IPS-18a (cell line): ENCODE data around the gene SPATA16.
"Not testable (repeated sequence)": the region's sequence is repeated elsewhere in the genome, so short reads cannot be mapped to it uniquely, and the experiment has no call there.

ENCODE experiments used
- H3K27ac ChIP-seq: one replicate; pipeline ENCODE4 v1.5.1; 2013; ENCODE audit warnings: low read length
- H3K27me3 ChIP-seq: one replicate; pipeline ENCODE4 v1.6.1; 2013; ENCODE audit warnings: mild to moderate bottlenecking, low read length; ENCODE audit not compliant: control insufficient read depth, insufficient read depth
- H3K36me3 ChIP-seq: one replicate; pipeline ENCODE4 v1.6.1; 2013; ENCODE audit warnings: low read depth, low read length; ENCODE audit not compliant: control insufficient read depth
- H3K4me1 ChIP-seq: one replicate; pipeline ENCODE4 v1.6.1; 2013; ENCODE audit warnings: low read depth, low read length; ENCODE audit not compliant: control insufficient read depth
- H3K4me3 ChIP-seq: one replicate; pipeline ENCODE4 v1.5.1; 2013; ENCODE audit warnings: low read length
- H3K9ac ChIP-seq: one replicate; pipeline ENCODE4 v1.6.1; 2013; ENCODE audit warnings: mild to moderate bottlenecking, low read length, moderate library complexity
- H3K9me3 ChIP-seq: one replicate; pipeline ENCODE4 v1.6.1; 2013; ENCODE audit warnings: low read depth, low read length; ENCODE audit not compliant: control insufficient read depth

The SPATA16 gene

DNA sequence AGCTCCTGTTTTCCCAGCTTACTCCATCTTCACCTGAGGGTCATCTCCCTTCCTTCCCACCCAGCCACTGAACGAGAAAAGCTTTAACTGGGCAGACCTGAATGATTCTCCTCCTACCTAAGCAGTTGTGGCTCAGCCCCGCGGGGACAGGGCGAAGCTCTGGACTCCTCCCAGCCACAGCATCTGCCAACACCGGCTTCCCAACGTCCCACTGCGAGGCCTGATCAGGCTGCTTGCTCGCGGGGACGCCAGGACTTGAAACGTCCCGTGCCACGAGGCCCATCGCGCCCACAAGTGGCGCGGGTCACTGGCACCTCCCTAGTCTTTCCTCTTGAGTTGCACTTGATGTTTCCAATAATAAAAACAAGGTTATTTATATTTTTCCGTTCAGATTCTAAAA is at the start of gene SPATA16:
TSS of gene SPATA16 (minus strand) at position 250 of the 400 bp plus-strand sequence. CDS start 23,504 bp downstream, outside the sequence.
- H3K4me3 ChIP-seq, result no peak within 1 kb of the TSS
- no peak within 1 kb of the TSS for H3K27ac ChIP-seq
- peaks cover 7% of the 10 kb centered on the region for H3K4me1 ChIP-seq
- H3K9me3 ChIP-seq, result no peaks in the 10 kb centered on the region
- H3K27me3 ChIP-seq, result no peaks in the 10 kb centered on the region
- H3K9ac ChIP-seq, result no peak within 1 kb of the TSS
- no peaks in the 10 kb centered on the region for H3K36me3 ChIP-seq

DNA sequence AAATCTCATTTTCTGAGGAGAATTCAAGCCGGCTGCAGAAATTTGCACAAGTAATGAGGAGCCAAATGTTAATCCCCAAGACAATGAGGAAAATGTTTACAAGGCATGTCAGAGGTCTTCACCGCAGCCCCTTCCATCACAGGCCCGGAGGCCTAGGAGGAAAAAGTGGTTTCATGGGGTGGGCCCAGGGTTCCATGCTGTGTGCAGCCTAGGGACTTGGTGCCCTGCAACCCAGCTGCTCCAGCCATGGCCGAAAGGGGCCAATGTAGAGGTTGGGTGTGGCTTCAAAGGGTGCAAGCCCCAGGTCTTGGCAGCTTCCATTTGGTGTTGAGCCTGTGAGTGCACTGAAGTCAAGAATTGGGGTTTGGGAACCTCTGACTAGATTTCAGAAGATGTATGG is 42.0 kb upstream of the SPATA16 start:
- not testable (repeated sequence) for H3K4me3 ChIP-seq, H3K27ac ChIP-seq, H3K27me3 ChIP-seq, H3K4me1 ChIP-seq, H3K9ac ChIP-seq, H3K36me3 ChIP-seq
- H3K9me3 ChIP-seq, result peaks cover 15% of the 10 kb centered on the region

- H3K9me3 ChIP-seq, result no peaks in the 10 kb centered on the region
- H3K27me3 ChIP-seq, result no peaks in the 10 kb centered on the region
- H3K27ac ChIP-seq, result peak overlapping the region; percentile 53
- H3K4me1 ChIP-seq, result peaks cover 21% of the 10 kb centered on the region
- no peaks in the 10 kb centered on the region for H3K36me3 ChIP-seq
- H3K4me3 ChIP-seq, result peak overlapping the region; percentile 35
- H3K9ac ChIP-seq, result peak overlapping the region; percentile 22
Measured at GRCh38 chr3:173173652-173174051, 32.6 kb upstream of the SPATA16 start.

DNA sequence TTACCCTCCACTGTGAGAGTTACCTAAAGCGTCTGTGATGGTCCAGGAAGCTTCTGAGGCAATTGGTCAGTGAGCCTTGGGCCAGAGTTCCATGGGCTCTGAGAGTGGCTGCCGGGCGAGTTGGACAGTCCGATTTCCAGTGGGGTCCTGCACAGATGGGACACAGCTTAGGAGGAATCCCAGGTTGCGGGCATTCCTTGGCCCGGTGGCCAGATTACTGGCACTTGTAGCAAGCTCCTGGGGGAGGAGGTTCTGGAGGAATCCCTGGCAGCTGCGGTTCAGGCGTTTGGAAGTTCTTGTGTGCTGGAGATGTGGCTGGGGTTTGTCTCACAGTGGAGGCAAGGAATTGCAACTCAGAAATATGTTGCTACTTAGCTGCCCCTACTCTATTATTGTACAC is 18.1 kb upstream of the SPATA16 start:
- H3K27ac ChIP-seq, H3K27me3 ChIP-seq, H3K36me3 ChIP-seq, H3K9ac ChIP-seq, H3K4me1 ChIP-seq, H3K9me3 ChIP-seq, H3K4me3 ChIP-seq: not testable (repeated sequence)

DNA sequence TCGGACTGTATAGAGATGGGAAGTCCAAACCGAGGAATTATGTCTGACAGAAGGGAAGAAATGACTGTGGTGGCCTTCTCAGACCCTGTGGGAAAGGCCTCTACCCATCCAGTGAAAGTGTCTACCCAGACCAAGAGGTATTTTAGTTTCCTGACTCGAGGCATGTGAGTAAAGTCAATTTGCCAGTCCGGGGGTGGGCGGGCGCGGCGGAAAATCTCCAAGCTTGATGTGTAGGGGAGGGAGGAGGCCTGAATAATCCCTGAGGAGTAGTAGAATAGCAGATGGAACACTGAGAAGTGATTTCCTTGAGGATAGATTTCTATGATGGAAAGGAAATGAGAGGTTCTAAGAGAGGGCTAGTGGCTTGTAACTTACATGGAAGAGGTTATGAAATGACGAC is 15.5 kb upstream of the SPATA16 start:
- not testable (repeated sequence) for H3K4me3 ChIP-seq, H3K27me3 ChIP-seq, H3K9ac ChIP-seq, H3K36me3 ChIP-seq, H3K27ac ChIP-seq, H3K9me3 ChIP-seq
- H3K4me1 ChIP-seq, result peaks cover 11% of the 10 kb centered on the region

GRCh38 chr3:173153631-173154030 is 12.6 kb upstream of the SPATA16 start:
- no peak overlapping the region for H3K27ac ChIP-seq
- no peak overlapping the region for H3K9ac ChIP-seq
- no peaks in the 10 kb centered on the region for H3K36me3 ChIP-seq
- H3K9me3 ChIP-seq, result no peaks in the 10 kb centered on the region
- no peaks in the 10 kb centered on the region for H3K27me3 ChIP-seq
- H3K4me3 ChIP-seq, result no peak overlapping the region
- peaks cover 11% of the 10 kb centered on the region for H3K4me1 ChIP-seq

- H3K9ac ChIP-seq, result no peak overlapping the region
Measured at GRCh38 chr3:173139420-173139819, 1.6 kb downstream of the SPATA16 start.

DNA sequence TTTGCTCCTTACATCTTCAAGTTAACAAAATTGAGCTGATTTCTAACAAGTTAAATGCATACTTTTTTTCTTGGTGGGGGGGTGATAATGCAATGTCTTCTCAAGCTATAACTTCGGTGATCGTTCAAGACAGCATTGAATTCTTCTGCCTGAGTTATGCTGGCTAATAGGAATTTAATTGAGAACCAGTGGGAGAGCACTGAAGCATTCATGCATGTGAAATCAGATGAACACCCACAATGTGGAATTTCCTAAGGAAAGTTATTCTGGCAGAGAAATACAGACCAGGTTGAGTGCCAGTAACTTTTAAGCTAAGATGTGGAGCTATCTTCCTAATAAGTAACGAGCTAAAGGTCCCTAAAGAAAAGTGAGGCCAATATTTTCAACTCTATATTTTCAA is 3.0 kb downstream of the SPATA16 start:
- Histone ChIP-seq H3K36me3 (no peaks in the 10 kb centered on the region), H3K9me3 (no peaks in the 10 kb centered on the region), H3K27me3 (no peaks in the 10 kb centered on the region), H3K4me1 (peaks cover 7% of the 10 kb centered on the region), H3K27ac (no peak overlapping the region), H3K4me3 (no peak overlapping the region), H3K9ac (no peak overlapping the region)

More at GRCh38 chr3:173139420-173139819, 1.6 kb downstream of the SPATA16 start:
- Histone ChIP-seq H3K9me3 (no peaks in the 10 kb centered on the region), H3K4me1 (peaks cover 7% of the 10 kb centered on the region), H3K27ac (no peak overlapping the region), H3K27me3 (no peaks in the 10 kb centered on the region), H3K36me3 (no peaks in the 10 kb centered on the region), H3K4me3 (no peak overlapping the region)

GRCh38 chr3:173135059-173135458 is 6.0 kb downstream of the SPATA16 start:
- no peak overlapping the region for H3K9ac ChIP-seq

DNA sequence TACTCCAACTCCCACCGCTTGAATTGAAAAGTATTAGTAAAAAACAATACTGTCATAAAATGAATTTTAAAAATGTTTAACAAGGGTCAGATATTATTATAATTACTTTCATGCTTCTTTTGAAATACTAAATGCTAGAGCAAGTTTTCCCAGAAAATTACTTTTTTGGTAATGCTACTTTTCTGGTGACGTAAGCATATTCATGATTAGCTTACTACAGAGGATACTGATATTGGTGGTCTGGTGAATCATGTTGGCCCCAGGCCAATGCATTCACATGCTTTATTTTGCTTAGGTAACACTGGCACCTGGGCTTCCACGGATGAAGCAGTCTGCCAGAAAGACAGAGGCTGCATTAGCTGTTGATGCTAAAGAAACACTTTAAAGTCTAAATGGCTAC is 12.4 kb downstream of the SPATA16 start:
- H3K27me3 ChIP-seq, result no peaks in the 10 kb centered on the region
- no peaks in the 10 kb centered on the region for H3K9me3 ChIP-seq
- H3K36me3 ChIP-seq, result no peaks in the 10 kb centered on the region
- H3K9ac ChIP-seq, result no peak overlapping the region
- no peak overlapping the region for H3K27ac ChIP-seq
- no peak overlapping the region for H3K4me3 ChIP-seq
- H3K4me1 ChIP-seq, result peaks cover 3% of the 10 kb centered on the region

More at GRCh38 chr3:173135059-173135458, 6.0 kb downstream of the SPATA16 start:
- Histone ChIP-seq H3K4me3 (no peak overlapping the region), H3K9me3 (no peaks in the 10 kb centered on the region), H3K36me3 (no peaks in the 10 kb centered on the region), H3K27ac (no peak overlapping the region), H3K4me1 (peaks cover 7% of the 10 kb centered on the region), H3K27me3 (no peaks in the 10 kb centered on the region)

GRCh38 chr3:173111321-173111720 is 29.7 kb downstream of the SPATA16 start:
- H3K9ac ChIP-seq, result no peak overlapping the region
- H3K27me3 ChIP-seq, result no peaks in the 10 kb centered on the region
- H3K4me1 ChIP-seq, result peaks cover 15% of the 10 kb centered on the region
- no peak overlapping the region for H3K4me3 ChIP-seq
- H3K27ac ChIP-seq, result no peak overlapping the region
- H3K36me3 ChIP-seq, result no peaks in the 10 kb centered on the region
- H3K9me3 ChIP-seq, result no peaks in the 10 kb centered on the region

DNA sequence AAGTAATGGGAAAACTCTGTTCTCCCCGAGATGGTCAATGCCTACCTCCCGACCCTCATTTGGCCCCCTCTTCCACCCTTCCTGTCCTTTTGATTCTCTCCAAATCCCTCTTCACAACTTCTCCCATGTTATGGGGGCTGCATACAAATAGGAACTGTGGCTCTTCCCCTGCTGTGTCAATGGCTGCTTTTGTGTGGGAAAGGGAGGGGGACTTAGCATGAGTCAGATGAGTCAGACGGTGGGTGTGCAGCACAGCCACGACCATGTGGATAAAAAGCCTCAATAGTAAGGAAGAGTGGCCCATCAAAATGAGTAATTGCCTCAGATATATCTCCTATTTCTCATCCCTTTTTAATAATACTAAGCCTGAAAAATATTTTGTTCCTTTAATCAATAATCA is 31.9 kb downstream of the SPATA16 start:
- Histone ChIP-seq H3K27me3 (no peaks in the 10 kb centered on the region), H3K9ac (no peak overlapping the region), H3K4me3 (no peak overlapping the region), H3K4me1 (peaks cover 12% of the 10 kb centered on the region), H3K36me3 (no peaks in the 10 kb centered on the region), H3K9me3 (no peaks in the 10 kb centered on the region), H3K27ac (no peak overlapping the region)
